CD4-positive, alpha-beta T cell treated with Interleukin-6 for 4 hours (primary cell): Measurements from ENCODE around the gene CFAP97D1.

ENCODE experiments used
- DNase-seq: peaks from one replicate; pipeline ENCODE4 v3.0.0-alpha.2; 2020; ENCODE audit warnings: mixed read lengths

Gene CFAP97D1

GRCh38 chr17:43830510-43831140 is 50.4 kb downstream of the CFAP97D1 start:
- no peak for DNase-seq

GRCh38 chr17:43831633-43832032 is 51.4 kb downstream of the CFAP97D1 start:
- DNase-seq: no peak

- no peak for DNase-seq
These were observed 52.1 kb downstream of the CFAP97D1 start for GRCh38 chr17:43832168-43832975.

GRCh38 chr17:43832976-43833829 is 53.0 kb downstream of the CFAP97D1 start, which contains the start of gene MPP3:
Gene MPP3, minus strand, starts transcription at chr17:43833146. Its CDS starts 1,240 bp downstream, at chr17:43831906.
- peak; percentile 76 for DNase-seq

- DNase-seq: no peak
These were observed 53.9 kb downstream of the CFAP97D1 start for GRCh38 chr17:43834106-43834505.
